ENCODE results near the gene CADPS2. TPM values are rescaled to one million over a fixed set of nuclear protein-coding genes. Genes with fewer than 3 reads are reported as not detected.

The CADPS2 gene
- total and polyA plus RNA-seq, 2 of the 4 experiments (the other 2 are of a cell fraction): 0.10 to 0.54 TPM

DNA sequence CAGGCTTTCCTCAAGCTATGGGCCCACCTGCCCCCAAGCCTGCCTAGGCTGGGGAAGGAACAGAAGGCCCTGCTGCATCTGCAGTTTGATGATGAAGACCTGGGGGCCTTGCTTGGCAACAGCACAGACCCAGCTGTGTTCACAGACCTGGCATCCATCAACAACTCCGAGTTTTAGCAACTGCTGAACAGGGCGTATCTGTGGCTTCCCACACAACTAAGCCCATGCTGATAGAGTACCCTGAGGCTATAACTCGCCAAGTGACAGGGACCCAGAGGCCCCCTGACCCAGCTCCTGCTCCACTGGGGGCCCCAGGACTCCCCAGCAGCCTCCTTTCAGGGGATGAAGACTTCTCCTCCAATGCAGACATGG lies 36.3 kb downstream of the CADPS2 start:
- no peak overlapping the region for H2BK120ac ChIP-seq (ENCODE audit: low read depth, low read length)
- no peak overlapping the region for H3K14ac ChIP-seq (replicated peaks; ENCODE audit: low read depth, low read length)
- no peak overlapping the region for H2BK15ac ChIP-seq (ENCODE audit: low read depth, low read length)
- ChIA-PET CTCF (interaction anchor here (0.6 kb wide), 1 partner anchor 34 kb away, joined by 3 read pairs; no protein-coding TSS in a partner anchor), POLR2A (ENCODE audit: unreplicated experiment) (no interaction called here)
- H4K8ac ChIP-seq (ENCODE audit: low read depth in 2 of 2, low read length in 2 of 2): no peak overlapping the region
- dilution Hi-C loops (cut with HindIII; ENCODE audit: low sequenced_read_pairs, unreplicated experiment) (no loop called here), in situ Hi-C loops (cut with MboI; ENCODE audit: low sequenced_read_pairs) (no loop called here), intact Hi-C loops (cut with micrococcal nuclease) (no loop called here)
- H3K27ac ChIP-seq (ENCODE audit: insufficient read depth, low read length): no peak overlapping the region
- no peaks in the 10 kb centered on the region for H3K79me1 ChIP-seq (ENCODE audit: low read depth in 1 of 2, low read length in 2 of 2)
- no peak overlapping the region for H3K4me3 ChIP-seq (ENCODE audit: insufficient read depth, low read depth, low read length)
- TF ChIP-seq SMC3 (IDR thresholded peaks at IDR 0.05; ENCODE audit: low read depth, low read length) (no peak), POLR2A (IDR thresholded peaks at IDR 0.05; ENCODE audit: low read depth, low read length) (no peak), CHD1 (IDR thresholded peaks at IDR 0.05; ENCODE audit: low read depth, low read length) (no peak), CEBPB (IDR thresholded peaks at IDR 0.05; ENCODE audit: low read depth, low read length) (no peak), NFE2L2 (IDR thresholded peaks at IDR 0.05; ENCODE audit: low read depth, low read length) (no peak), MXI1 (IDR thresholded peaks at IDR 0.05; ENCODE audit: borderline replicate concordance, low read depth, low read length) (no peak), BHLHE40 (IDR thresholded peaks at IDR 0.05; ENCODE audit: low read depth, low read length) (no peak), FOS (IDR thresholded peaks at IDR 0.05; ENCODE audit: low read depth, low read length) (no peak), RCOR1 (IDR thresholded peaks at IDR 0.05; ENCODE audit: insufficient replicate concordance, low read length) (no peak), RAD21 (IDR thresholded peaks at IDR 0.05; ENCODE audit: low read length) (no peak), RFX5 (IDR thresholded peaks at IDR 0.05; ENCODE audit: low read depth, low read length) (no peak)
- TF ChIP-seq, protein P1, sequence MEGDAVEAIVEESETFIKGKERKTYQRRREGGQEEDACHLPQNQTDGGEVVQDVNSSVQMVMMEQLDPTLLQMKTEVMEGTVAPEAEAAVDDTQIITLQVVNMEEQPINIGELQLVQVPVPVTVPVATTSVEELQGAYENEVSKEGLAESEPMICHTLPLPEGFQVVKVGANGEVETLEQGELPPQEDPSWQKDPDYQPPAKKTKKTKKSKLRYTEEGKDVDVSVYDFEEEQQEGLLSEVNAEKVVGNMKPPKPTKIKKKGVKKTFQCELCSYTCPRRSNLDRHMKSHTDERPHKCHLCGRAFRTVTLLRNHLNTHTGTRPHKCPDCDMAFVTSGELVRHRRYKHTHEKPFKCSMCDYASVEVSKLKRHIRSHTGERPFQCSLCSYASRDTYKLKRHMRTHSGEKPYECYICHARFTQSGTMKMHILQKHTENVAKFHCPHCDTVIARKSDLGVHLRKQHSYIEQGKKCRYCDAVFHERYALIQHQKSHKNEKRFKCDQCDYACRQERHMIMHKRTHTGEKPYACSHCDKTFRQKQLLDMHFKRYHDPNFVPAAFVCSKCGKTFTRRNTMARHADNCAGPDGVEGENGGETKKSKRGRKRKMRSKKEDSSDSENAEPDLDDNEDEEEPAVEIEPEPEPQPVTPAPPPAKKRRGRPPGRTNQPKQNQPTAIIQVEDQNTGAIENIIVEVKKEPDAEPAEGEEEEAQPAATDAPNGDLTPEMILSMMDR (conservative IDR thresholded peaks at IDR 0.05; ENCODE audit: low read depth, low read length): no peak
- TF ChIP-seq, protein P2, sequence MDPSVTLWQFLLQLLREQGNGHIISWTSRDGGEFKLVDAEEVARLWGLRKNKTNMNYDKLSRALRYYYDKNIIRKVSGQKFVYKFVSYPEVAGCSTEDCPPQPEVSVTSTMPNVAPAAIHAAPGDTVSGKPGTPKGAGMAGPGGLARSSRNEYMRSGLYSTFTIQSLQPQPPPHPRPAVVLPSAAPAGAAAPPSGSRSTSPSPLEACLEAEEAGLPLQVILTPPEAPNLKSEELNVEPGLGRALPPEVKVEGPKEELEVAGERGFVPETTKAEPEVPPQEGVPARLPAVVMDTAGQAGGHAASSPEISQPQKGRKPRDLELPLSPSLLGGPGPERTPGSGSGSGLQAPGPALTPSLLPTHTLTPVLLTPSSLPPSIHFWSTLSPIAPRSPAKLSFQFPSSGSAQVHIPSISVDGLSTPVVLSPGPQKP (IDR thresholded peaks at IDR 0.05; ENCODE audit: borderline replicate concordance, low read depth, low read length): no peak
- H2BK5ac ChIP-seq (ENCODE audit: low read depth, low read length, poor library complexity, severe bottlenecking): no peak overlapping the region
- whole genome bisulfite sequencing, 2 experiments (ENCODE audit: extremely low coverage in 2 of 2, insufficient read length in 1 of 2): no CpG with 5 or more reads among the region's 3 CpGs
- no peaks in the 10 kb centered on the region for H3K36me3 ChIP-seq (ENCODE audit: control insufficient read depth, insufficient read depth, low read length)
- peaks cover 6% of the 10 kb centered on the region for H3K9me3 ChIP-seq (ENCODE audit: control insufficient read depth, insufficient read depth, low read length)
- no TSS peak for BruUV-seq (replicated peaks)
- no peaks in the 10 kb centered on the region for H3K27me3 ChIP-seq (ENCODE audit: control insufficient read depth, insufficient read depth, low read length)
- ATAC-seq (ENCODE audit: low read depth) (no peak), DNase-seq (no peak)
- no peak overlapping the region for H4K5ac ChIP-seq (ENCODE audit: low read depth, low read length)
- no peak overlapping the region for H3K23ac ChIP-seq (ENCODE audit: low read depth, low read length)
- no peak overlapping the region for H3K4ac ChIP-seq (ENCODE audit: low read depth, low read length)
- no peaks in the 10 kb centered on the region for H3K9me1 ChIP-seq (ENCODE audit: insufficient read depth, low read length)
- no peak overlapping the region for H2AFZ ChIP-seq (replicated peaks; ENCODE audit: low read length, poor library complexity)
- no peak overlapping the region for H2AK5ac ChIP-seq (ENCODE audit: low read depth, low read length)
- no peak overlapping the region for H3K56ac ChIP-seq (ENCODE audit: extremely low read depth, insufficient read depth, low read length)
- H4K20me1 ChIP-seq (ENCODE audit: insufficient read depth, low read length): no peaks in the 10 kb centered on the region
- no peak overlapping the region for H2BK20ac ChIP-seq (ENCODE audit: low read depth, low read length)
- H3K4me2 ChIP-seq (ENCODE audit: low read depth, low read length): no peak overlapping the region
- H2AK9ac ChIP-seq (replicated peaks; ENCODE audit: low read depth, low read length, poor library complexity): no peak overlapping the region
- no peaks in the 10 kb centered on the region for H3K4me1 ChIP-seq (ENCODE audit: control insufficient read depth, insufficient read depth, low read length)
- no peak overlapping the region for H3K18ac ChIP-seq (ENCODE audit: low read depth, low read length)
- no peak overlapping the region for H3K9ac ChIP-seq (ENCODE audit: low read depth, low read length)
- no peak overlapping the region for H4K91ac ChIP-seq (ENCODE audit: insufficient read depth, low read depth, low read length)
